HS-5 (cell line): ENCODE measurements around the gene ZMYND8.
"Not testable (repeated sequence)": the region's sequence is repeated elsewhere in the genome, so short reads cannot be mapped to it uniquely, and the experiment has no call there.

Source experiments
- DNase-seq: peaks from one replicate; pipeline ENCODE4 v3.0.0-alpha.2; 2012; ENCODE audit warnings: low read depth

ZMYND8 gene

GRCh38 chr20:47310729-47311128 lies 45.8 kb downstream of the ZMYND8 start:
- DNase-seq: no peak

DNA sequence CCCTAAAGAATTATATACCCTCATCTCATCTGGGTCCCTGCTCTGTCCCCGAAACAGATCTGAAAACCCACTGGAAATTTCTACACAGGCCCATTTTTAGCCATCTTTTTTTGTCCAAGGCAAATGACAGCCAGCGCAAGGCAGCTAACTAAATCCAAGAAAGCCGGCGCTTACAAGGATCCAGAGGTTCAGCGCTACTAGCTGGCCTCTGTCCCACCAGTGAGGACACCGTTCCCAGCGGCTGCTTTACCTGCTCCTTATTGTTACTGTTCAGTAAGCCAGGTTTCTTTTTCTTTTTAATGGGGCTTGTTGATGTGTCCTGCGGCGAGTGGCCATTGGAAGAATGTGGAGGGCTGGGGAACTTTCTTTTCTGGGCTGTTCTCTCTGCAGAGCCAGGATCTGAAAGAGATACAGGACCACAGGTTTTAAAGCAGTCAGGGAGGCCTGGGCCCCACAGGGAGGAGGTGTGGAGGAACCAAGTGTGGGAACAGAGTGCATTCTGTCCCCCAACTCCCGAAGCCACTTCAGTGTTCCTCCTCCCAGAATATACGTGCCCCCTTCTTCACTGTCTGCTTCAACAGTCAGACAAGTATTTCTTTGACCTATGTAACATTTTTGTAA lies 46.6 kb downstream of the ZMYND8 start:
- no peak for DNase-seq

- no peak for DNase-seq
Measured at GRCh38 chr20:47309394-47309793, 47.1 kb downstream of the ZMYND8 start.

- not testable (repeated sequence) for DNase-seq
Measured at GRCh38 chr20:47307569-47307968, 48.9 kb downstream of the ZMYND8 start.

GRCh38 chr20:47306755-47307370 lies 49.6 kb downstream of the ZMYND8 start:
- no peak for DNase-seq

GRCh38 chr20:47306095-47306494 lies 50.4 kb downstream of the ZMYND8 start:
- no peak for DNase-seq

- no peak for DNase-seq
Measured at GRCh38 chr20:47305667-47306066, 50.8 kb downstream of the ZMYND8 start.

- no peak for DNase-seq
Measured at GRCh38 chr20:47304287-47304686, 52.2 kb downstream of the ZMYND8 start.

GRCh38 chr20:47303736-47304135 lies 52.8 kb downstream of the ZMYND8 start:
- no peak for DNase-seq

GRCh38 chr20:47300071-47300470 lies 56.4 kb downstream of the ZMYND8 start:
- DNase-seq: peak; percentile 44

DNA sequence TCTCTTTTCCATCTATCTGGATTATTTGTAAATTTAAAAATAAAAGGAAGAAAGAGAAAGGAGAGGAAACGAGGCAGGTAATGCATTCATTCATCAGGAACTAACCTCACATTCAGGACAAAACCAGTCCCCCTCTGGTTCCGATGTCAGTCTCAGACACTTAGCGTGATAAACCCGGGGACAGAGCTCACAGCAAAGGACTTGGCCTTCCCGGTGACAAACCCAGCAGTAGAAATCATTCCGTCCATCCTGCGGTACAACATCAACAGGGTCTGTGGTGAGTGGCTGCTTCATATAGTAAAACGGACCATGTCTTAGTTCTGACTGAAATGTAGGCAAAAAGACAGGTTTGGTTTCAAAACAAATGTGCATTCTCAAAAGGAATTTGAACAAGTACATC lies 57.9 kb downstream of the ZMYND8 start:
- no peak for DNase-seq

DNA sequence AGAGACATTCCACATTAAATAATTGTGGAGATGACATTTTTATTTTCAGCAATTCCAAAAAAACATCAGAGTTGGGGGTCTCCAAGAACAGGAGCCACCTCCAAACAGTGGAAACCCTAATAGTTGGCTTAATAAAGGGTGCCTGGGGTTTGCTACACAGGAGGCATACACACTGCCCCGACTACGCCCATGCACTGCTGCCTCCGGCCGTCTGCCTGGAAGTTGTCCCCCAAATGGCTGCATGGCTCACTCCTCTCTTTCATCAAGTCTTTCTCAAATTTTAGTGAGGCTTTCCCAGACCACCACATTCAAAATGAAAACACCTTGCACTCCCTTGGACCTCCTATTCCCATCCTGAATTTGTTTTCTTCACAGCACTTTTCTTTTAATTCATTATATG lies 58.8 kb downstream of the ZMYND8 start:
- no peak for DNase-seq

GRCh38 chr20:47296950-47297349 lies 59.5 kb downstream of the ZMYND8 start:
- no peak for DNase-seq

DNA sequence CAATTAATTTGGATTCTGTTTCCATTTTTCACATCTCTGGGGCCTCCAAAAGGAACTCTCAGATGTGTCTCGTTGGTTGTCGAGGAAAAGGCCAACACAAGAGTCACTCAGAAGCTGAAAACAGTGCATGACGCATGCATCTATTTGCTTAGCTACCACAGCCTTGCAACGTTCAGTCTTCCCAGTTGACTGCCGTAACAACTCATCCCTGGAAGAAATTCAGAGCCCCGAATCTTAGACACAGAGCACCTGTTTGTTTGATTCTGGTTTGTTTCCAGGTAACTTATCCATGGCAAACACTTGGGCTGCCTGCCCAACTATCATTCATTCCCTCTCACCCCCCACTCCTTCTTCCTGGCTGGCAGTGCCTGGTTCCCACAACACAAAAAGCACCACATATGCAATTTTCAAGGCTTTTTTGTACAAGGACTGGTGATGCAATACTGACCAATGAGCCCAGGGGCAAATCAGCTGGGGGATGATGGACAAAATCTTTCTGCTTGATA lies 60.5 kb downstream of the ZMYND8 start:
- DNase-seq: no peak

DNA sequence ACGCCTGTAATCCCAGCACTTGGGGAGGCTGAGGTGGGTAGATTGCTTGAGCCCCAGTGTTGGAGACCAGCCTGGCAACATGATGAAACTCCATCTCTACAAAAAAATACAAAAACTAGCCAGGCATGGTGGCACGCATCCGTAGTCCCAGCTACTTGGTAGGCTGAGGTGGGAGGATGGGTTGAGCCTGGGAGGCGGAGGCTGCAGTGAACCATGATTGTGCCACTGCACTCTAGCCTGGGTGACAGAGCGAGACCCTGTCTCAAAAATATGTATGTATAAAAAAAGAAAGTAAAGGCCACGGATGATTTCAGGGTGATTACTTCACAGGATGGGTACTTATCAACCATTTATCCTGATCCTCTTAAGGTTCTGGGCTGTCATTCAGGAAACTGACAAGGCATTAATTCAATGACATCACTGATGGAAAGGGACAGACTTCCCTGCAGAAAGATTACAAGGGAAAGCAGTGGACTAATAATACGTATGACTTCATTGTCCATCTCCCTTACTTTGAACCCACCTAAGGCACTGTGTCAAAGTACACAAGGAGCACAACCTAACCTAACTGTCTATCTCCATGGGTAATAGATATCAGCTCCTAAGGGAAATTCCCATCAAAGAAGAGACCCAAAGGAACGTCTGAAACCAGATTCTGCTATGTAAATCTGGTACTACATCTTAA lies 61.2 kb downstream of the ZMYND8 start:
- no peak for DNase-seq

GRCh38 chr20:47293631-47294030 lies 62.9 kb downstream of the ZMYND8 start:
- DNase-seq: no peak

GRCh38 chr20:47292581-47292980 lies 63.9 kb downstream of the ZMYND8 start:
- no peak for DNase-seq

DNA sequence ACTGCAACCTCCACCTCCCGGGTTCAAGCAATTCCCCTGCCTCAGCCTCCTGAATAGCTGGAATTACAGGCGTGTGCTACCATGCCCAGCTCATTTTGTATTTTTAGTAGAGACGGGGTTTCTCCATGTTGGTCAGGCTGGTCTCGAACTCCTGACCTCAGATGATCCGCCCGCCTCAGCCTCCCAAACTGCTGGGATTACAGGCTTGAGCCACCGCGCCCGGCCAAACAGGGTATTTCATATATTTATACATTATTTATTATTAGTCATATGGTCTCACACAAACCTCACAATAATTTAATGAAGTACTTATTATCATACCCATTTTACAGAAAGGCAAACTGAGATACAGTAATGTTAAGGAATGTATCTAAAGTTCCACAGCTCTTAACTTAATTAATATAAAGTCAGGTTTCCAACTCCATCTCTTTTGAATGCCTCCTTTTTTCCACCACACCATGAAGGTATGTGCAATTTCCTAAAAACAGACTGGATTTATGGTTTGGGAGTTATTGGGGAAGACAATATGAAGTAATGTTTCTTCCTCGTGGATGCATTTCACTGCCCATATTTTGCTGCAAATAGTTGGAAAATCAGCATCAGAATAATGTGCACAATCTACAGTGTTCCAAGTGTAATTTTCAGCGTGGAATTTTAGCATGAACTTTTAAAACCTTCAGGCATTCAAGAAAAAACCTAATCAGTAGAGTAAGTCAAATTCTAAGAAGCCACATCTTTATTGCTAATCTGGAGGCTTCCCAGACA lies 65.7 kb downstream of the ZMYND8 start:
- no peak for DNase-seq

- DNase-seq: no peak
Measured at GRCh38 chr20:47290008-47290407, 66.5 kb downstream of the ZMYND8 start.

DNA sequence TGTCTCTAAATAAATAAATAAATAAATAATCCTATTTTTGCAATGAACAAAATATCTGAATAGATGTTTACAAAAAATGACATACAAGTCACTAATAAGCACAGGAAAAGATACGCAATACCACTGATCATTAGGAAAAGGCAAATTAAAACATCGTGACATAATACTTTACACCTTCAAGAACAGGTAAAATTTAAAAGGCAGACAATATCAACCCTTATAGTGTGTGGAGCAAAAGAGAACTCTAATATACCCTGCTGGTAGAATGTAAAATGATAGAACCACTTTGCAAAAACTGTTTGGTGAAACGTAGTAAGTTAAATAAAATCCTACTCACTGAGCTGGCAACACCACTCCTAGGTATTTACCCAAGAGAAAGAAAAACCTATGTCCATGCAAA lies 67.4 kb downstream of the ZMYND8 start:
- no peak for DNase-seq

DNA sequence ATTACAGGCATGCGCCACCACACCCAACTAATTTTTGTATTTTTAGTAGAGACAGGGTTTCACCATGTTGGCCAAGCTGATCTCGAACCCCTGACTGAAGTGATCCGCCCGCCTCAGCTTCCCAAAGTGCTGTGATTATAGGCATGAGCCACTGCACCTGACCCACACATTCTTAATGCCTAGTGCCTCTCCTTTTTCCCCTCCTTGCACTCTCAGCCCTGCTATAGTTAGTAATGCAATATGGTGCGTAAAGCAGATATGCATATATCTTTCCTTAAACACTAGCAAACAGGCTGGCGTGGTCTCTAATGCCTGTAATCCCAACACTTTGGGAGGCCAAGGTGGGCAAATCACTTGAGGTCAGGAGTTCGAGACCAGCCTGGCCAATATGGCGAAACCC lies 68.0 kb downstream of the ZMYND8 start:
- not testable (repeated sequence) for DNase-seq

GRCh38 chr20:47287609-47288144 lies 68.8 kb downstream of the ZMYND8 start:
- DNase-seq: no peak
